ENCODE measurements around the gene ZNF300. TPM values are rescaled to one million over a fixed set of nuclear protein-coding genes. Genes with fewer than 3 reads are reported as not detected.

The ZNF300 gene
- 5.5 and 6.3 TPM in 2 replicates for total RNA-seq

GRCh38 chr5:150904479-150905311 lies at the start of gene ZNF300:
Gene ZNF300, minus strand, starts transcription at chr5:150904980. Its CDS starts 1,825 bp downstream, at chr5:150903155.

GRCh38 chr5:150846308-150846653 lies 58.5 kb downstream of the ZNF300 start, which contains the start of gene IRGM:
Gene IRGM, plus strand, starts transcription at chr5:150846521. Its CDS starts 1,603 bp downstream, at chr5:150848124.

Other genes with a start within 250 kb of the ZNF300 start
- gene MYOZ3, start 243.7 kb downstream of the ZNF300 start, total RNA-seq = 0.21 TPM in 1 of 2 replicates, not detected in the other
- gene RBM22, start 203.9 kb downstream of the ZNF300 start, total RNA-seq = 15.7 and 27.2 TPM in 2 replicates
- gene DCTN4, start 146.0 kb downstream of the ZNF300 start, total RNA-seq = 35.9 and 55.0 TPM in 2 replicates
- 12.5 and 14.7 TPM in 2 replicates for gene SMIM3, start 126.2 kb downstream of the ZNF300 start, total RNA-seq
- not detected in 2 replicates for gene IRGM, start 58.5 kb downstream of the ZNF300 start, total RNA-seq
- 43.1 and 63.4 TPM in 2 replicates for gene GPX3, start 115.6 kb upstream of the ZNF300 start, total RNA-seq
- 92.6 and 212 TPM in 2 replicates for gene TNIP1, start 176.1 kb upstream of the ZNF300 start, total RNA-seq

Measured in nasal cavity respiratory epithelium epithelial cell of viscerocranial mucosa (primary cell).